Neuronal stem cell (in vitro differentiated cells): Measurements from ENCODE around the gene PPM1D.

Source experiments
- DNase-seq: peaks from one replicate; pipeline ENCODE4 v3.0.0-alpha.2; 2013; ENCODE audit warnings: low spot score
- H2AFZ ChIP-seq: one replicate; pipeline ENCODE4 v1.6.1; 2013; ENCODE audit warnings: mild to moderate bottlenecking, low read length, inconsistent platforms
- H2AK5ac ChIP-seq: 2 replicates; pipeline ENCODE4 v1.6.1; 2013; ENCODE audit warnings: low read depth, mild to moderate bottlenecking, inconsistent platforms, low read length, moderate library complexity, mixed read lengths
- H2BK120ac ChIP-seq: 2 replicates; pipeline ENCODE4 v1.6.1; 2013; ENCODE audit warnings: low read depth, mild to moderate bottlenecking, inconsistent platforms, low read length, moderate library complexity, mixed read lengths
- H2BK12ac ChIP-seq: one replicate; pipeline ENCODE4 v1.6.1; 2013; ENCODE audit warnings: low read length, inconsistent platforms
- H2BK15ac ChIP-seq: 2 replicates; pipeline ENCODE4 v1.6.1; 2013; ENCODE audit warnings: mild to moderate bottlenecking, low read length, inconsistent platforms, mixed read lengths
- H2BK5ac ChIP-seq: one replicate; pipeline ENCODE4 v1.6.1; 2013; ENCODE audit warnings: inconsistent platforms, mild to moderate bottlenecking, low read length, moderate library complexity
- H3K14ac ChIP-seq: one replicate; pipeline ENCODE4 v1.6.1; 2013; ENCODE audit warnings: low read length, inconsistent platforms
- H3K18ac ChIP-seq: 2 replicates; pipeline ENCODE4 v1.6.1; 2013; ENCODE audit warnings: low read length, inconsistent platforms
- H3K23ac ChIP-seq: 2 replicates; pipeline ENCODE4 v1.6.1; 2013; ENCODE audit warnings: low read depth, mild to moderate bottlenecking, mixed read lengths, low read length, inconsistent platforms; ENCODE audit not compliant: poor library complexity
- H3K27ac ChIP-seq: replicated peaks from 3 replicates; pipeline ENCODE4 v1.5.1; 2013; ENCODE audit warnings: low read length, inconsistent platforms
- H3K27me3 ChIP-seq, 3 experiments: 2 replicates each; pipeline ENCODE4 v1.6.1; 2013; ENCODE audit warnings: low read length in 3 of 3, mild to moderate bottlenecking in 2 of 3, inconsistent platforms in 1 of 3, low read depth in 1 of 3, mixed read lengths in 1 of 3, moderate library complexity in 1 of 3; ENCODE audit not compliant: control insufficient read depth in 3 of 3, insufficient read depth in 3 of 3
- H3K36me3 ChIP-seq, 2 donors: replicated peaks in 1 of 2; 2 replicates each; pipeline ENCODE4 v1.6.1; 2013; ENCODE audit warnings: low read length in 2 of 2; ENCODE audit not compliant: control insufficient read depth in 2 of 2, insufficient read depth in 2 of 2
- H3K4ac ChIP-seq: 2 replicates; pipeline ENCODE4 v1.6.1; 2013; ENCODE audit warnings: inconsistent platforms, mild to moderate bottlenecking, low read length, moderate library complexity
- H3K4me1 ChIP-seq, 2 donors: 1 replicate in 1 of 2; 2 replicates in 1 of 2; pipeline ENCODE4 v1.6.1; 2013; ENCODE audit warnings: low read length in 2 of 2, low read depth in 1 of 2; ENCODE audit not compliant: control insufficient read depth in 2 of 2, insufficient read depth in 1 of 2
- H3K4me2 ChIP-seq: one replicate; pipeline ENCODE4 v1.6.1; 2013; ENCODE audit warnings: mild to moderate bottlenecking, low read length, inconsistent platforms; ENCODE audit not compliant: insufficient read depth, poor library complexity, severe bottlenecking
- H3K4me3 ChIP-seq, 2 donors: 2 replicates each; pipeline ENCODE4 v1.5.1; 2013; ENCODE audit warnings: low read length in 2 of 2, mild to moderate bottlenecking in 2 of 2, inconsistent platforms in 1 of 2, moderate library complexity in 1 of 2
- H3K79me1 ChIP-seq: one replicate; pipeline ENCODE4 v1.6.1; 2013; ENCODE audit warnings: low read depth, mild to moderate bottlenecking, inconsistent platforms, low read length, moderate library complexity
- H3K9ac ChIP-seq: one replicate; pipeline ENCODE4 v1.6.1; 2013; ENCODE audit warnings: mild to moderate bottlenecking, low read depth, low read length, inconsistent platforms; ENCODE audit not compliant: poor library complexity
- H3K9me3 ChIP-seq, 2 donors: replicated peaks in 1 of 2; 2 replicates each; pipeline versions ENCODE3 to v1.6.1; 2013; ENCODE audit warnings: low read length in 2 of 2, mild to moderate bottlenecking in 2 of 2, inconsistent platforms in 1 of 2, low read depth in 1 of 2, mixed read lengths in 1 of 2, moderate library complexity in 1 of 2; ENCODE audit not compliant: control insufficient read depth in 2 of 2, insufficient read depth in 1 of 2
- H4K8ac ChIP-seq: one replicate; pipeline ENCODE4 v1.6.1; 2013; ENCODE audit warnings: low read depth, mild to moderate bottlenecking, inconsistent platforms, low read length, moderate library complexity
- H4K91ac ChIP-seq: one replicate; pipeline ENCODE4 v1.6.1; 2013; ENCODE audit warnings: low read length, low read depth, mild to moderate bottlenecking, inconsistent platforms; ENCODE audit not compliant: poor library complexity
- WGBS, 2 donors: extraction: QIAGEN DNeasy Blood & Tissue Kit; methylation state at CpG; one replicate each; pipeline ENCODE4 v1.1.7; 2013; ENCODE audit warnings: missing lambda C conversion rate in 2 of 2, mixed read lengths in 1 of 2; ENCODE audit not compliant: insufficient read length in 2 of 2, insufficient replicate concordance in 1 of 2; ENCODE audit errors: extremely low coverage in 2 of 2; 5-methylcytosine and 5-hydroxymethylcytosine counted together

Gene PPM1D

DNA sequence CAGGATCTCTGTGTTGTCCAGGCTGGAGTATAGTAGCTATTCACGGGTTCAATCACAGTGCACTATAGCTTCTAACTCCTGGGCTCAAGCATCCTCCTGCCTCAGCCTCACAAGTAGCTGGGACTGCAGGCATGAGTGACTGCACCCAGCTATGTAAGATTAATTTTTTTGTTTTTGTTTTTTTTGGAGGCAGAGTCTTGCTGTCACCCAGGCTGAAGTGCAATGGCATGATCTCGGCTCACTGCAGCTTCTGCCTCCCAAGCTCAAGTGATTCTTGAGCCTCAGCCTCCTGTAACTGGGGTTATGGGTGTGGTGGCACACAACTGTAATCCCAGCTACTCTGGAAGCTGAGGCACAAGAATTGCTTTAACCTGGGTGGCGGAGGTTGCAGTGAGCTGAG lies 15.8 kb downstream of the PPM1D start:
- no peak overlapping the region for H4K91ac ChIP-seq
- no CpG with 5 or more reads among the region's 3 CpGs for WGBS, 2 donors
- H4K8ac ChIP-seq, result no peak overlapping the region
- DNase-seq, result no peak
- H3K9ac ChIP-seq, result no peak overlapping the region
- H3K4me2 ChIP-seq, result no peak overlapping the region
- H3K4me3 ChIP-seq, result no peak overlapping the region
- no peak overlapping the region for H3K4ac ChIP-seq
- no peak overlapping the region for H2BK5ac ChIP-seq
- H3K18ac ChIP-seq, result no peak overlapping the region
- H2BK15ac ChIP-seq, result no peak overlapping the region
- H3K9me3 ChIP-seq, result peaks cover 1 to 14% of the 10 kb centered on the region in 2 donors
- H3K79me1 ChIP-seq, result peaks cover 9% of the 10 kb centered on the region
- no peaks in the 10 kb centered on the region for H3K4me1 ChIP-seq
- peaks cover 0 to 61% of the 10 kb centered on the region in 2 donors for H3K36me3 ChIP-seq
- H2AFZ ChIP-seq, result no peak overlapping the region
- H3K27me3 ChIP-seq, result no peaks in the 10 kb centered on the region
- H2AK5ac ChIP-seq, result no peak overlapping the region
- H2BK12ac ChIP-seq, result no peak overlapping the region
- H3K27ac ChIP-seq, result no peak overlapping the region
- H3K23ac ChIP-seq, result no peak overlapping the region
- no peak overlapping the region for H3K14ac ChIP-seq
- no peak overlapping the region for H2BK120ac ChIP-seq

GRCh38 chr17:60618080-60618479 lies 18.1 kb downstream of the PPM1D start:
- H4K8ac ChIP-seq, result no peak overlapping the region
- no peak overlapping the region for H2AFZ ChIP-seq
- H4K91ac ChIP-seq, result no peak overlapping the region
- no peak overlapping the region for H2BK15ac ChIP-seq
- H2BK12ac ChIP-seq, result no peak overlapping the region
- no peak overlapping the region for H3K9ac ChIP-seq
- no peak overlapping the region for H3K18ac ChIP-seq
- no CpG with 5 or more reads among the region's 3 CpGs for WGBS, 2 donors
- DNase-seq, result no peak
- H2AK5ac ChIP-seq, result no peak overlapping the region
- H3K27me3 ChIP-seq, result no peaks in the 10 kb centered on the region
- H3K79me1 ChIP-seq, result peaks cover 7% of the 10 kb centered on the region
- H2BK5ac ChIP-seq, result no peak overlapping the region
- H3K27ac ChIP-seq, result no peak overlapping the region
- H3K23ac ChIP-seq, result no peak overlapping the region
- no peak overlapping the region for H3K4me2 ChIP-seq
- H3K14ac ChIP-seq, result no peak overlapping the region
- H3K36me3 ChIP-seq, result peaks cover 0 to 57% of the 10 kb centered on the region in 2 donors
- no peak overlapping the region for H2BK120ac ChIP-seq
- no peak overlapping the region for H3K4me3 ChIP-seq
- peaks cover 0 to 7% of the 10 kb centered on the region in 2 donors for H3K9me3 ChIP-seq
- H3K4ac ChIP-seq, result no peak overlapping the region
- no peaks in the 10 kb centered on the region for H3K4me1 ChIP-seq

- H2BK120ac ChIP-seq, result no peak overlapping the region
- H3K4me1 ChIP-seq, result no peaks in the 10 kb centered on the region
- H2BK12ac ChIP-seq, result no peak overlapping the region
- no peak overlapping the region for H3K18ac ChIP-seq
- DNase-seq, result no peak
- H3K4ac ChIP-seq, result no peak overlapping the region
- H3K4me3 ChIP-seq, result no peak overlapping the region
- no peak overlapping the region for H4K91ac ChIP-seq
- no CpG with 5 or more reads among the region's 3 CpGs for WGBS, 2 donors
- H3K9me3 ChIP-seq, result peaks cover 2 to 4% of the 10 kb centered on the region in 2 donors
- no peak overlapping the region for H2AFZ ChIP-seq
- H3K23ac ChIP-seq, result no peak overlapping the region
- no peak overlapping the region for H3K9ac ChIP-seq
- H4K8ac ChIP-seq, result no peak overlapping the region
- H2BK15ac ChIP-seq, result no peak overlapping the region
- no peak overlapping the region for H2AK5ac ChIP-seq
- H3K27ac ChIP-seq, result no peak overlapping the region
- H2BK5ac ChIP-seq, result no peak overlapping the region
- H3K27me3 ChIP-seq, result no peaks in the 10 kb centered on the region
- H3K4me2 ChIP-seq, result no peak overlapping the region
- peaks cover 3% of the 10 kb centered on the region for H3K79me1 ChIP-seq
- no peak overlapping the region for H3K14ac ChIP-seq
- peaks cover 3 to 66% of the 10 kb centered on the region in 2 donors for H3K36me3 ChIP-seq
These were observed 19.0 kb downstream of the PPM1D start for GRCh38 chr17:60618854-60619526.

DNA sequence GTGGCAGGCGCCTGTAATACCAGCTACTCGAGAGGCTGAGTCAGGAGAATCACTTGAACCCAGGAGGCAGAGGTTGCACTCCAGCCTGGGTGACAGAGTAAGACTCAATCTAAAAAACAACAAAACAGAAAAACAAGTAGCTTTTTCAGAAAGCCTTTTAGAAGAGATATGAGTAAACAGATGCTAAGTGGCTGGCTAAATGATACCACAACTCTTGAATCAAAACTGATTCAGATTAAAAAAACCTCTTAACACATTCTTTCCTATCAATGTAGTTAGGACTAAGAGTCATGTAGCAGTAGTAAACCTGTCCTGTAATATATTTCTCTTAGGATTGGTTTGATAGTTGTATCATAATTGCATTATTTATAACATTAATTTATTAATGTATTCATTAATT lies 23.0 kb downstream of the PPM1D start:
- Histone ChIP-seq H3K27ac (no peak overlapping the region), H3K36me3 (peaks cover 3 to 71% of the 10 kb centered on the region in 2 donors), H2AFZ (no peak overlapping the region), H3K14ac (no peak overlapping the region), H3K4me3 (no peak overlapping the region), H4K91ac (no peak overlapping the region), H4K8ac (no peak overlapping the region), H2BK12ac (no peak overlapping the region), H3K23ac (no peak overlapping the region), H3K9ac (no peak overlapping the region), H2BK15ac (no peak overlapping the region), H3K79me1 (no peaks in the 10 kb centered on the region), H3K4me1 (no peaks in the 10 kb centered on the region), H2BK120ac (no peak overlapping the region), H3K18ac (no peak overlapping the region), H2AK5ac (no peak overlapping the region), H3K27me3 (no peaks in the 10 kb centered on the region), H2BK5ac (no peak overlapping the region), H3K4ac (no peak overlapping the region), H3K4me2 (no peak overlapping the region), H3K9me3 (peaks cover 2 to 4% of the 10 kb centered on the region in 2 donors)
- DNase-seq, result no peak
- no CpG with 5 or more reads among the region's 2 CpGs for WGBS, 2 donors
